HL-60 (cell line): ENCODE results near the gene F5.
"Not testable (repeated sequence)": the region's sequence is repeated elsewhere in the genome, so short reads cannot be mapped to it uniquely, and the experiment has no call there.

Experiments used
- DNase-seq, 2 experiments: peaks; one replicate each; pipeline ENCODE4 v3.0.0-alpha.2; 2010 to 2020; ENCODE audit warnings: low read depth in 1 of 2, low spot score in 1 of 2
- H3K27ac ChIP-seq: fragments of 250-450 bp; sonication (Bioruptor Pico); replicated peaks from 2 replicates; pipeline ENCODE4 v1.5.1; 2020; ENCODE audit warnings: mild to moderate bottlenecking, moderate library complexity
- H3K27me3 ChIP-seq: fragments of 250-450 bp; sonication (Bioruptor Pico); 2 replicates; pipeline ENCODE4 v1.5.1; 2021; ENCODE audit warnings: mild to moderate bottlenecking, moderate library complexity; ENCODE audit not compliant: insufficient read depth, poor library complexity, severe bottlenecking
- H3K4me3 ChIP-seq: replicated peaks from 2 replicates; pipeline ENCODE4 v1.5.1; 2011; ENCODE audit warnings: mild to moderate bottlenecking, control low read depth, low read length; ENCODE audit not compliant: insufficient read depth
- CTCF ChIP-seq: IDR thresholded peaks from one replicate; pipeline ENCODE4 v1.5.1; 2011; ENCODE audit warnings: low read length, control low read depth, inconsistent platforms; ENCODE audit not compliant: insufficient read depth
- GABPA ChIP-seq: IDR thresholded peaks from 2 replicates; pipeline ENCODE4 v1.6.1; 2012; ENCODE audit warnings: low read depth
- POLR2AphosphoS5 ChIP-seq: IDR thresholded peaks from 2 replicates; pipeline ENCODE4 v1.6.1; 2012; ENCODE audit warnings: low read depth
- REST ChIP-seq: IDR thresholded peaks from 2 replicates; pipeline ENCODE4 v1.6.1; 2012; ENCODE audit warnings: low read depth; ENCODE audit not compliant: insufficient replicate concordance
- SPI1 ChIP-seq: IDR thresholded peaks from 2 replicates; pipeline ENCODE4 v1.6.1; 2012; ENCODE audit warnings: low read depth, mild to moderate bottlenecking, borderline replicate concordance

F5 gene

GRCh38 chr1:169508432-169509338 lies 77.6 kb downstream of the F5 start:
- H3K4me3 ChIP-seq, result no peak overlapping the region
- peak overlapping the region; percentile 45 for H3K27ac ChIP-seq

GRCh38 chr1:169507413-169507812 lies 78.9 kb downstream of the F5 start:
- Histone ChIP-seq H3K4me3 (no peak overlapping the region), H3K27ac (no peak overlapping the region), H3K27me3 (no peaks in the 10 kb centered on the region)
- TF ChIP-seq CTCF (no peak), GABPA (no peak), REST (no peak), SPI1 (no peak), POLR2AphosphoS5 (no peak)
- DNase-seq, result no peak

More at GRCh38 chr1:169508432-169509338, 77.6 kb downstream of the F5 start:
- peak in 1 of 2 experiments; percentile 7 for DNase-seq
- TF ChIP-seq REST (no peak), SPI1 (no peak), GABPA (no peak), POLR2AphosphoS5 (no peak), CTCF (no peak)
- no peaks in the 10 kb centered on the region for H3K27me3 ChIP-seq

GRCh38 chr1:169503601-169504000 lies 82.7 kb downstream of the F5 start:
- not testable (repeated sequence) for DNase-seq, H3K4me3 ChIP-seq, H3K27ac ChIP-seq, H3K27me3 ChIP-seq

GRCh38 chr1:169499807-169500206 lies 86.5 kb downstream of the F5 start:
- H3K27ac ChIP-seq, result no peak overlapping the region
- TF ChIP-seq SPI1 (peak; percentile 49; the same call in 1 of the 2 replicates), POLR2AphosphoS5 (no peak)
- DNase-seq, result no peak
- no peak overlapping the region for H3K4me3 ChIP-seq
- no peaks in the 10 kb centered on the region for H3K27me3 ChIP-seq
